GM12892 (cell line): ENCODE results near the gene EIF2S1.

Experiments used
- POLR2A ChIP-seq: IDR thresholded peaks from 2 replicates; pipeline ENCODE4 v1.6.1; 2011; ENCODE audit warnings: low read depth, low read length, control low read depth
- POLR2AphosphoS5 ChIP-seq: IDR thresholded peaks from 2 replicates; pipeline ENCODE4 v1.6.1; 2011; ENCODE audit warnings: low read depth, low read length, control low read depth

DNA sequence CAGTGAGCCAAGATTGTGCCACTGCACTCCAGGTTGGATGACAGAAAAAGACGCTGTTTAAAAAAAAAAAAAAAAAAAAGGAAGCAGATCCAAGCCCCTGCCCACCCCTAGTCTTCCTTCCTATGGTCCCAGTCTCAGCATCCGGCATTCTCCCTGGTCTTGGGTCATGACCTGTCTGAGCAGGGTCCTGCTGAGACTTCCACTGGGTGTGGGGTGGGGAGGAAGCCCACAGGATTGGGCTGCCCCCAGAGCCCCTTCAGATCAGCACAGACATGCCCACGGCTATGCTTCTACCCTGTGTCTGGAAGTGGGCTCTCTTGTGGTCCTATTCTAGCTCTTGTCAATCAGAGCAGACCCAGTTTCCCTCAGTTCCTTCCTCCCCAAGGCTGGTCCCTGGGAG, 64.4 kb downstream of the EIF2S1 start:
- TF ChIP-seq POLR2AphosphoS5 (no peak), POLR2A (no peak)
